ENCODE results near the gene TSFM. TPM values are rescaled to one million over a fixed set of nuclear protein-coding genes. Genes with fewer than 3 reads are reported as not detected.
A peak's percentile ranks its signal among the peaks of the same experiment; 100 is the strongest.

The TSFM gene
- total and polyA plus RNA-seq, 9 of the 15 experiments (the other 6 are each of a cell fraction or from before 2014, with no cell fraction given) = 44.6 to 198 (median 60.2) TPM

DNA sequence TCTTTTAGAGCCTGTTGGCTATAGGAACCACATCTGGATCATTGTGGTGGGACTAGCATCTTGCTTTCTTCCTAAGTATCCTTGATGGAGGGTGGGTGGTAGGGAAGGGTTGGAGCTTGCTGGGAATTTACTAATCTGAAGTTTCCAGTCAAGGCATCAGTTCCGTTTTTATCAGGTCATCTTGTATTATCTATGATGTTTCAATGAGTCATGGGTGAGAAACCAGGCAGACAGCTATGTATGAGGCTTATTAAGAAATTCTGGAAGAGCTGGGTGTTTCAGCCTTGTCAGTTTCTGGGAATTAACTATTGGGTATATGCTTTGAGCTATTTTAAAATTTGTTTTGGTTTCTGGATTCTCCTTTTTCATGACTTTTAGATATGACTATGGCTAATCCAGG, 11.3 kb downstream of the TSFM start (continued):
- TF ChIP-seq CREB1 (IDR thresholded peaks at IDR 0.05) (no peak), CREB1 (CRISPR knock-in tag; IDR thresholded peaks at IDR 0.05) (no peak), ZNF12 (CRISPR knock-in tag; IDR thresholded peaks at IDR 0.05) (no peak), HLTF (IDR thresholded peaks at IDR 0.05) (no peak), XRCC3 (IDR thresholded peaks at IDR 0.05) (no peak), JUND (IDR thresholded peaks at IDR 0.05; ENCODE audit: borderline replicate concordance, low read depth, low read length) (peak; percentile 82), JUND (tag; IDR thresholded peaks at IDR 0.05; ENCODE audit: borderline replicate concordance, low read depth, low read length) (peak; percentile 73; the same call in 1 of the 3 replicates), SMAD4 (CRISPR knock-in tag; conservative IDR thresholded peaks at IDR 0.05) (no peak), RFX1 (IDR thresholded peaks at IDR 0.05) (no peak), ARID1B (IDR thresholded peaks at IDR 0.05) (peak; percentile 68), RBFOX2 (IDR thresholded peaks at IDR 0.05; ENCODE audit: low read depth, low read length) (no peak), TARDBP (IDR thresholded peaks at IDR 0.05) (no peak), ETS2 (tag; IDR thresholded peaks at IDR 0.05; ENCODE audit: borderline replicate concordance, poor library complexity, severe bottlenecking) (no peak), MLX (CRISPR knock-in tag; conservative IDR thresholded peaks at IDR 0.05) (no peak), TBP (optimal IDR thresholded peaks at IDR 0.05; ENCODE audit: low read depth, low read length) (no peak), SMAD2 (IDR thresholded peaks at IDR 0.05; ENCODE audit: low read depth, low read length) (no peak), CREBBP (IDR thresholded peaks at IDR 0.05; ENCODE audit: low read depth, low read length) (no peak), ERF (CRISPR knock-in tag; IDR thresholded peaks at IDR 0.05) (no peak), ZNF133 (CRISPR knock-in tag; IDR thresholded peaks at IDR 0.05) (no peak), SMARCE1 (IDR thresholded peaks at IDR 0.05) (peak; percentile 70; the same call in 1 of the 2 replicates), TCFL5 (CRISPR knock-in tag; conservative IDR thresholded peaks at IDR 0.05) (no peak), PCBP2 (IDR thresholded peaks at IDR 0.05; ENCODE audit: low read depth, low read length, poor library complexity, severe bottlenecking) (no peak), DPF2 (IDR thresholded peaks at IDR 0.05) (0 out of 2 replicates have a peak, but pooled peaks have one; percentile 43), XRCC5 (IDR thresholded peaks at IDR 0.05; ENCODE audit: low read depth, low read length) (no peak), NFATC3 (IDR thresholded peaks at IDR 0.05) (no peak), NEUROD1 (IDR thresholded peaks at IDR 0.05; ENCODE audit: borderline replicate concordance, low read depth, low read length, partially characterized antibody) (no peak), CBX2 (IDR thresholded peaks at IDR 0.05; ENCODE audit: insufficient read depth, low read length, poor library complexity, severe bottlenecking) (no peak)
- TF ChIP-seq, protein P1, sequence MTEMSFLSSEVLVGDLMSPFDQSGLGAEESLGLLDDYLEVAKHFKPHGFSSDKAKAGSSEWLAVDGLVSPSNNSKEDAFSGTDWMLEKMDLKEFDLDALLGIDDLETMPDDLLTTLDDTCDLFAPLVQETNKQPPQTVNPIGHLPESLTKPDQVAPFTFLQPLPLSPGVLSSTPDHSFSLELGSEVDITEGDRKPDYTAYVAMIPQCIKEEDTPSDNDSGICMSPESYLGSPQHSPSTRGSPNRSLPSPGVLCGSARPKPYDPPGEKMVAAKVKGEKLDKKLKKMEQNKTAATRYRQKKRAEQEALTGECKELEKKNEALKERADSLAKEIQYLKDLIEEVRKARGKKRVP (CRISPR knock-in tag; IDR thresholded peaks at IDR 0.05) = no peak
- TF ChIP-seq, protein P2, sequence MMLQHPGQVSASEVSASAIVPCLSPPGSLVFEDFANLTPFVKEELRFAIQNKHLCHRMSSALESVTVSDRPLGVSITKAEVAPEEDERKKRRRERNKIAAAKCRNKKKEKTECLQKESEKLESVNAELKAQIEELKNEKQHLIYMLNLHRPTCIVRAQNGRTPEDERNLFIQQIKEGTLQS (IDR thresholded peaks at IDR 0.05) = peak; percentile 67
- TF ChIP-seq, protein P2 (CRISPR knock-in tag; conservative IDR thresholded peaks at IDR 0.05) = no peak
- TF ChIP-seq, protein P3, sequence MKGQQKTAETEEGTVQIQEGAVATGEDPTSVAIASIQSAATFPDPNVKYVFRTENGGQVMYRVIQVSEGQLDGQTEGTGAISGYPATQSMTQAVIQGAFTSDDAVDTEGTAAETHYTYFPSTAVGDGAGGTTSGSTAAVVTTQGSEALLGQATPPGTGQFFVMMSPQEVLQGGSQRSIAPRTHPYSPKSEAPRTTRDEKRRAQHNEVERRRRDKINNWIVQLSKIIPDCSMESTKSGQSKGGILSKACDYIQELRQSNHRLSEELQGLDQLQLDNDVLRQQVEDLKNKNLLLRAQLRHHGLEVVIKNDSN (CRISPR knock-in tag; IDR thresholded peaks at IDR 0.05) = no peak

Data from K562 (cell line).